AG04450 (cell line): ENCODE measurements around the gene CTTN. TPM values are rescaled to one million over a fixed set of nuclear protein-coding genes. Genes with fewer than 3 reads are reported as not detected.

Experiments
- CTCF ChIA-PET: fragments of 300-600, 350-600 bp; formaldehyde crosslinking; extraction: SDS; loops from one replicate; lab custom pipeline; 2022; ENCODE audit warnings: antibody characterized with exemption, inconsistent platforms; lab: Charles Lee
- POLR2A ChIA-PET: fragments of 350-600 bp; formaldehyde crosslinking; extraction: SDS; loops from one replicate; lab custom pipeline; 2021; ENCODE audit warnings: antibody characterized with exemption, inconsistent platforms; lab: Yijun Ruan, JAX
- DNase-seq: peaks from one replicate; pipeline ENCODE4 v3.0.0-alpha.2; 2011; ENCODE audit warnings: low read depth, low spot score
- H3K27ac ChIP-seq: one replicate; pipeline ENCODE4 v1.5.1; 2012; ENCODE audit warnings: low read depth, low read length, control low read depth
- H3K27me3 ChIP-seq: one replicate; pipeline ENCODE4 v1.6.0; 2012; ENCODE audit warnings: low read length; ENCODE audit not compliant: control insufficient read depth, insufficient read depth
- H3K4me3 ChIP-seq: 2 replicates; pipeline ENCODE4 v1.5.1; 2011; ENCODE audit warnings: mild to moderate bottlenecking, low read depth, low read length, control low read depth
- H3K9me3 ChIP-seq: 2 replicates; pipeline ENCODE4 v1.5.1; 2012; ENCODE audit warnings: low read length; ENCODE audit not compliant: control insufficient read depth, insufficient read depth
- CTCF ChIP-seq: IDR thresholded peaks from 2 replicates; pipeline ENCODE4 v1.5.1; 2011; ENCODE audit warnings: low read depth, low read length, control low read depth, inconsistent platforms
- polyA plus RNA-seq: library from polyadenylated mRNA; depleted of rRNA; stranded (reverse); fragments of >200 nt; gene quantifications from 2 replicates; pipeline ENCODE4 v1.2.3, GENCODE V29; 2011

Gene CTTN
- polyA plus RNA-seq, 1 experiment, result 180 TPM

GRCh38 chr11:70466596-70466995 is 68.3 kb downstream of the CTTN start:
- peaks cover 20% of the 10 kb centered on the region for H3K27me3 ChIP-seq
- no peak for TF ChIP-seq CTCF
- POLR2A ChIA-PET, result no interaction called here
- DNase-seq, result no peak
- H3K4me3 ChIP-seq, result no peak overlapping the region
- no peak overlapping the region for H3K27ac ChIP-seq
- peaks cover 12% of the 10 kb centered on the region; the same call in 1 of the 2 replicates for H3K9me3 ChIP-seq
- CTCF ChIA-PET, result interaction anchor here (0.6 to 3.9 kb wide), 7 partner anchors 8 to 961 kb away, joined by 3 to 37 read pairs (median 4); no protein-coding TSS in a partner anchor

GRCh38 chr11:70467201-70468085 is 69.1 kb downstream of the CTTN start:
- CTCF ChIA-PET, result interaction anchor here (0.6 to 3.9 kb wide), 15 partner anchors 9 to 960 kb away, joined by 3 to 37 read pairs (median 3); no protein-coding TSS in a partner anchor

GRCh38 chr11:70468256-70469195 is 70.2 kb downstream of the CTTN start:
- ChIA-PET POLR2A (no interaction called here), CTCF (interaction anchor here (0.8 to 3.9 kb wide), 10 partner anchors 10 to 952 kb away, joined by 3 to 37 read pairs (median 4); no protein-coding TSS in a partner anchor)
- DNase-seq, result no peak
- Histone ChIP-seq H3K4me3 (no peak overlapping the region), H3K27ac (no peak overlapping the region), H3K27me3 (peaks cover 11% of the 10 kb centered on the region), H3K9me3 (peaks cover 7% of the 10 kb centered on the region; the same call in 1 of the 2 replicates)
- TF ChIP-seq CTCF, result no peak

More at GRCh38 chr11:70467201-70468085, 69.1 kb downstream of the CTTN start:
- TF ChIP-seq CTCF, result peak; percentile 95
- DNase-seq, result no peak
- peaks cover 12% of the 10 kb centered on the region; the same call in 1 of the 2 replicates for H3K9me3 ChIP-seq
- no peak overlapping the region for H3K4me3 ChIP-seq
- H3K27me3 ChIP-seq, result peaks cover 14% of the 10 kb centered on the region
- H3K27ac ChIP-seq, result no peak overlapping the region
- POLR2A ChIA-PET, result no interaction called here

- H3K27me3 ChIP-seq, result peaks cover 15% of the 10 kb centered on the region
- POLR2A ChIA-PET, result no interaction called here
- H3K4me3 ChIP-seq, result no peak overlapping the region
- DNase-seq, result no peak
- no peaks in the 10 kb centered on the region for H3K9me3 ChIP-seq
- H3K27ac ChIP-seq, result no peak overlapping the region
- CTCF ChIA-PET, result interaction anchor here (3.9 kb wide), 1 partner anchor 287 kb away, joined by 37 read pairs; no protein-coding TSS in a partner anchor
- TF ChIP-seq CTCF, result no peak
These were observed 71.8 kb downstream of the CTTN start for GRCh38 chr11:70470127-70470526.
